ENCODE measurements around the gene CDK5RAP2. TPM values are rescaled to one million over a fixed set of nuclear protein-coding genes. Genes with fewer than 3 reads are reported as not detected.

The CDK5RAP2 gene
- total RNA-seq, 1 experiment from 2014 or later: 56.4 TPM

- no peak overlapping the region for H2AFZ ChIP-seq (ENCODE audit: low read length)
- Mint-ChIP-seq H3K4me3 (no peak overlapping the region), H3K27me3 (ENCODE audit: low read depth) (no peaks in the 10 kb centered on the region), H3K4me1 (peaks cover 6 to 8% of the 10 kb centered on the region in 2 experiments; a peak in 2 of 4 replicates), H3K36me3 (ENCODE audit: insufficient read depth in 1 of 3, low read depth in 3 of 3) (peaks cover 14 to 74% (median 63%) of the 10 kb centered on the region in 3 experiments; a peak in 6 of 7 replicates), H3K9me3 (no peaks in the 10 kb centered on the region), H3K27ac (peak overlapping the region in 1 of 3 experiments; percentile 24; a peak in 1 of 7 replicates)
- H3K4me2 ChIP-seq (ENCODE audit: insufficient read depth, insufficient read length, low read length): no peak overlapping the region
- H2BK12ac ChIP-seq (ENCODE audit: insufficient read length, low read depth, low read length): no peak overlapping the region
- H2BK120ac ChIP-seq (ENCODE audit: low read depth, low read length, poor library complexity, severe bottlenecking): no peak overlapping the region
- no peak overlapping the region for H3T11ph ChIP-seq (ENCODE audit: low read length)
- no peaks in the 10 kb centered on the region for H3K79me2 ChIP-seq (ENCODE audit: insufficient read depth, low read length)
- H3K9ac ChIP-seq (ENCODE audit: extremely low read depth, insufficient read length, low read length): no peak overlapping the region
- no peak for TF ChIP-seq CTCF (conservative IDR thresholded peaks at IDR 0.05)
- H3K4me1 ChIP-seq (ENCODE audit: insufficient read depth, low read length): no peaks in the 10 kb centered on the region
- H4K8ac ChIP-seq (replicated peaks; ENCODE audit: insufficient read length, low read depth, low read length): no peak overlapping the region
- H2BK20ac ChIP-seq (ENCODE audit: low read depth, low read length, poor library complexity, severe bottlenecking): no peak overlapping the region
- H3K27ac ChIP-seq (ENCODE audit: insufficient read length, low read depth, low read length): no peak overlapping the region
- no peak overlapping the region for H3K56ac ChIP-seq (ENCODE audit: insufficient read length, low read depth, low read length)
- H2BK15ac ChIP-seq (ENCODE audit: low read depth, low read length): no peak overlapping the region
- no peak overlapping the region for H4K91ac ChIP-seq (ENCODE audit: insufficient read length, low read depth, low read length)
- H3K23me2 ChIP-seq (ENCODE audit: insufficient read length, low read depth, low read length, poor library complexity, severe bottlenecking): no peaks in the 10 kb centered on the region
- H3K4ac ChIP-seq (ENCODE audit: low read depth, low read length): no peak overlapping the region
- no peak overlapping the region for H3K18ac ChIP-seq (ENCODE audit: insufficient read length, low read depth, low read length)
- no peak overlapping the region for H2BK5ac ChIP-seq (ENCODE audit: insufficient read length, low read length)
- no peak overlapping the region for H3K23ac ChIP-seq (ENCODE audit: insufficient read length, low read depth, low read length)
- no peaks in the 10 kb centered on the region for H3K27me3 ChIP-seq (ENCODE audit: insufficient read depth, low read length)
- H2AK5ac ChIP-seq (ENCODE audit: insufficient read length, low read length): no peak overlapping the region
- WGBS (ENCODE audit: extremely low coverage, insufficient read length, low lambda C conversion rate): no CpG with 5 or more reads among the region's 2 CpGs
- no peaks in the 10 kb centered on the region for H4K20me1 ChIP-seq (ENCODE audit: control insufficient read depth, insufficient read depth, insufficient read length)
- no peak overlapping the region for H3K14ac ChIP-seq (ENCODE audit: insufficient read depth, low read length)
- no peak overlapping the region for H4K5ac ChIP-seq (ENCODE audit: insufficient read length, low read depth, low read length)
- H3K9me3 ChIP-seq (ENCODE audit: control insufficient read depth, low read depth, low read length): no peaks in the 10 kb centered on the region
- H3K79me1 ChIP-seq (ENCODE audit: insufficient read depth, low read depth, low read length, poor library complexity, severe bottlenecking): no peaks in the 10 kb centered on the region
- no peak for DNase-seq
Measured at GRCh38 chr9:120541921-120542320, 38.0 kb downstream of the CDK5RAP2 start.

All from H9 (cell line).